ENCODE data around the gene RAB11FIP4. TPM values are rescaled to one million over a fixed set of nuclear protein-coding genes. Genes with fewer than 3 reads are reported as not detected.
A peak's percentile ranks its signal among the peaks of the same experiment; 100 is the strongest.

The RAB11FIP4 gene
- total and polyA plus RNA-seq, 8 donors: 6.5 to 42.7 (median 24.5) TPM

GRCh38 chr17:31373150-31374093 lies 18.1 kb upstream of the RAB11FIP4 start:
- Histone ChIP-seq H3K9me3 (no peaks in the 10 kb centered on the region), H3K27ac (no peak overlapping the region), H3K4me3 (no peak overlapping the region), H3K36me3 (peaks cover 0 to 17% (median 0%) of the 10 kb centered on the region in 3 donors), H3K27me3 (no peaks in the 10 kb centered on the region), H3K4me1 (peaks cover 0 to 6% (median 0%) of the 10 kb centered on the region in 3 donors)
- ATAC-seq (peak in 3 of 4 donors; percentile 76 to 90 (median 89)), FAIRE-seq (peak; percentile 5), DNase-seq (no peak)
- intact Hi-C loops (cut with DNase I): no loop called here
- 89 to 90% methylated on average over 10 of the region's 10 CpGs for WGBS, 2 donors
- TF ChIP-seq CTCF (IDR thresholded peaks at IDR 0.05): peak in 2 of 4 donors; percentile 18 to 19

GRCh38 chr17:31374094-31374447 lies 17.4 kb upstream of the RAB11FIP4 start:
- no peak overlapping the region for H3K4me3 ChIP-seq
- peak in 2 of 4 donors; percentile 19 to 45 for ATAC-seq
- peaks cover 0 to 6% (median 0%) of the 10 kb centered on the region in 3 donors for H3K4me1 ChIP-seq
- no peak for DNase-seq
- no peak for FAIRE-seq
- no peak for TF ChIP-seq CTCF (IDR thresholded peaks at IDR 0.05)
- peaks cover 0 to 17% (median 0%) of the 10 kb centered on the region in 3 donors for H3K36me3 ChIP-seq
- no peak overlapping the region for H3K27ac ChIP-seq
- intact Hi-C loops (cut with DNase I): no loop called here
- H3K27me3 ChIP-seq: no peaks in the 10 kb centered on the region
- H3K9me3 ChIP-seq: no peaks in the 10 kb centered on the region
- WGBS, 2 donors: 83 to 86% methylated on average over 6 of the region's 6 CpGs

DNA sequence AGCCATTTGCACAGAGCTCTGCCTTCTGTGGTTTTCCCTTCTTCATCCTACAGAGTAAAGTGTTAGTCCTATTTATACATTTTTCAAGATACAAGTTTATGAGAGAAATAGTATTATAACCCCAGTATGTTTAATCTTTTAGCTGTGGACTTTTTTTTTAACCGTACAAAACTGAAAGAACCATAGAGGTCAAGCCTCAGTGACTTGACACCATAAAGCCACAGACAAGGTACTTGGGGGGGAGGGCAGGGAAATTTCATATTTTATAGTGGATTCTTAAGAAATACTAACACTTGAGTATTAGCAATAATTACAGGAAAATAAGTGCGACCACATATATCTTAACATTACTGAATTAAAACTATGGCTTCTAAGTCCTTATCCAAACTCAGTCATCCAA lies 17.0 kb upstream of the RAB11FIP4 start:
- 95 to 96% methylated on average over 2 of the region's 2 CpGs for WGBS, 2 donors
- DNase-seq (no peak), FAIRE-seq (no peak), ATAC-seq (no peak)
- Histone ChIP-seq H3K27me3 (no peaks in the 10 kb centered on the region), H3K36me3 (peaks cover 0 to 17% (median 0%) of the 10 kb centered on the region in 3 donors), H3K27ac (no peak overlapping the region), H3K9me3 (no peaks in the 10 kb centered on the region), H3K4me3 (no peak overlapping the region), H3K4me1 (peaks cover 0 to 6% (median 0%) of the 10 kb centered on the region in 3 donors)
- TF ChIP-seq CTCF (IDR thresholded peaks at IDR 0.05): no peak
- intact Hi-C loops (cut with DNase I): no loop called here

GRCh38 chr17:31378638-31379037 lies 12.8 kb upstream of the RAB11FIP4 start:
- TF ChIP-seq CTCF (IDR thresholded peaks at IDR 0.05): no peak
- Histone ChIP-seq H3K4me3 (no peak overlapping the region), H3K36me3 (peaks cover 0 to 19% (median 0%) of the 10 kb centered on the region in 3 donors), H3K27me3 (no peaks in the 10 kb centered on the region), H3K9me3 (no peaks in the 10 kb centered on the region), H3K27ac (no peak overlapping the region), H3K4me1 (no peaks in the 10 kb centered on the region)
- ATAC-seq (no peak), DNase-seq (no peak), FAIRE-seq (no peak)
- intact Hi-C loops (cut with DNase I): no loop called here

All from pancreas (tissue), 10 donors.